Endothelial cell of umbilical vein (primary cell): ENCODE data around the gene LINC01488.

Experiments
- EZH2 ChIP-seq: IDR thresholded peaks from 2 replicates; pipeline ENCODE4 v1.6.1; 2012; ENCODE audit warnings: borderline replicate concordance, low read depth, mild to moderate bottlenecking, moderate library complexity, low read length, inconsistent platforms; ENCODE audit not compliant: severe bottlenecking
- FOS ChIP-seq: IDR thresholded peaks from 2 replicates; pipeline ENCODE4 v1.6.1; 2011; ENCODE audit warnings: mild to moderate bottlenecking, low read length, moderate library complexity, borderline replicate concordance; ENCODE audit not compliant: insufficient read depth
- GATA2 ChIP-seq: IDR thresholded peaks from 2 replicates; pipeline ENCODE4 v1.7.0; 2011; ENCODE audit warnings: low read depth, mild to moderate bottlenecking, moderate library complexity, mixed read lengths, low read length; ENCODE audit not compliant: insufficient read length, insufficient read depth
- JUN ChIP-seq: IDR thresholded peaks from 2 replicates; pipeline ENCODE4 v1.6.1; 2011; ENCODE audit warnings: borderline replicate concordance, low read depth; ENCODE audit not compliant: insufficient read length, insufficient read depth
- MYC ChIP-seq: IDR thresholded peaks from one replicate; pipeline ENCODE4 v1.6.1; 2011; ENCODE audit warnings: mild to moderate bottlenecking, low read depth, low read length
- POLR2A ChIP-seq: IDR thresholded peaks from 2 replicates; pipeline ENCODE4 v1.6.1; 2012; ENCODE audit warnings: low read depth, mild to moderate bottlenecking, control low read depth, low read length
- POLR2AphosphoS5 ChIP-seq: IDR thresholded peaks from 2 replicates; pipeline ENCODE4 v1.6.1; 2012; ENCODE audit warnings: low read depth, mild to moderate bottlenecking, control low read depth, low read length, moderate library complexity; ENCODE audit not compliant: insufficient read depth
- TF ChIP-seq, protein P1 (sequence below), 2 donors: IDR thresholded peaks; 1 replicate in 1 of 2; 2 replicates in 1 of 2; pipeline ENCODE4 v1.5.1; 2011; ENCODE audit warnings: low read length in 2 of 2, mild to moderate bottlenecking in 2 of 2, moderate library complexity in 2 of 2, control low read depth in 1 of 2, inconsistent platforms in 1 of 2, low read depth in 1 of 2; ENCODE audit not compliant: insufficient read depth in 1 of 2; ENCODE audit errors: extremely low read depth in 1 of 2
- TF ChIP-seq, protein P2 (sequence below): IDR thresholded peaks from 2 replicates; pipeline ENCODE4 v1.6.1; 2011; ENCODE audit not compliant: insufficient read depth, insufficient read length

DNA sequence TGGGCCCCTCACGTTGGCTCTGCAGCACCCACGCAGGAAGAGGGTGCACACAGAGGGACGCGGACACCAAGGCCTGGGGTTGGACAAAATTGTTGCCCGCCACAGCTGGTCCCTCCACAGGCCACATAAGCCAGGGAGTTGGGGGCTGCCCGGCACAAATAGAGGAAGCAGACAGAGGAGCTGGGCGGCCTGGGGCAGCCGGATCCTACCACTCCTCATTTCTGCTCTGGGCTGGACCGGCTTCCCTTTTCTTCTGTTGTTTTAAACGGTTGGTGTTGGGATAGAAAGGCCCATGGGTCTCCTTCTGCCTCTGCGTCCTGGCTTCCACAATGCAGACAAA, 36.4 kb upstream of the LINC01488 start:
- TF ChIP-seq, protein P1, sequence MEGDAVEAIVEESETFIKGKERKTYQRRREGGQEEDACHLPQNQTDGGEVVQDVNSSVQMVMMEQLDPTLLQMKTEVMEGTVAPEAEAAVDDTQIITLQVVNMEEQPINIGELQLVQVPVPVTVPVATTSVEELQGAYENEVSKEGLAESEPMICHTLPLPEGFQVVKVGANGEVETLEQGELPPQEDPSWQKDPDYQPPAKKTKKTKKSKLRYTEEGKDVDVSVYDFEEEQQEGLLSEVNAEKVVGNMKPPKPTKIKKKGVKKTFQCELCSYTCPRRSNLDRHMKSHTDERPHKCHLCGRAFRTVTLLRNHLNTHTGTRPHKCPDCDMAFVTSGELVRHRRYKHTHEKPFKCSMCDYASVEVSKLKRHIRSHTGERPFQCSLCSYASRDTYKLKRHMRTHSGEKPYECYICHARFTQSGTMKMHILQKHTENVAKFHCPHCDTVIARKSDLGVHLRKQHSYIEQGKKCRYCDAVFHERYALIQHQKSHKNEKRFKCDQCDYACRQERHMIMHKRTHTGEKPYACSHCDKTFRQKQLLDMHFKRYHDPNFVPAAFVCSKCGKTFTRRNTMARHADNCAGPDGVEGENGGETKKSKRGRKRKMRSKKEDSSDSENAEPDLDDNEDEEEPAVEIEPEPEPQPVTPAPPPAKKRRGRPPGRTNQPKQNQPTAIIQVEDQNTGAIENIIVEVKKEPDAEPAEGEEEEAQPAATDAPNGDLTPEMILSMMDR (IDR thresholded peaks at IDR 0.05; ENCODE audit: extremely low read depth in 1 of 2, insufficient read depth in 1 of 2, low read depth in 1 of 2, low read length in 2 of 2) = no peak
- TF ChIP-seq POLR2A = no peak
- TF ChIP-seq, protein P2, sequence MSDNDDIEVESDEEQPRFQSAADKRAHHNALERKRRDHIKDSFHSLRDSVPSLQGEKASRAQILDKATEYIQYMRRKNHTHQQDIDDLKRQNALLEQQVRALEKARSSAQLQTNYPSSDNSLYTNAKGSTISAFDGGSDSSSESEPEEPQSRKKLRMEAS = no peak
- TF ChIP-seq JUN = no peak
- no peak for TF ChIP-seq GATA2
- TF ChIP-seq POLR2AphosphoS5 = no peak
- no peak for TF ChIP-seq FOS
- TF ChIP-seq EZH2 = no peak
- no peak for TF ChIP-seq MYC
